ENCODE data around the gene CFAP100. TPM values are rescaled to one million over a fixed set of nuclear protein-coding genes. Genes with fewer than 3 reads are reported as not detected.

Gene CFAP100
- total RNA-seq, 1 donor from 2014 or later = 2.0 TPM

- no peak for DNase-seq
These were observed 7.5 kb downstream of the CFAP100 start for GRCh38 chr3:126402178-126402577.

- DNase-seq = no peak
These were observed 8.1 kb downstream of the CFAP100 start for GRCh38 chr3:126402666-126403302.

GRCh38 chr3:126406389-126407296, 11.9 kb downstream of the CFAP100 start:
- no peak for DNase-seq

- DNase-seq = no peak
These were observed 12.8 kb downstream of the CFAP100 start for GRCh38 chr3:126407412-126408044.

GRCh38 chr3:126408099-126408498, 13.4 kb downstream of the CFAP100 start:
- no peak for DNase-seq

- no peak for DNase-seq
These were observed 18.4 kb downstream of the CFAP100 start for GRCh38 chr3:126412841-126413692.

- no peak for DNase-seq
These were observed 19.0 kb downstream of the CFAP100 start for GRCh38 chr3:126413693-126414080.

- no peak for DNase-seq
These were observed 19.7 kb downstream of the CFAP100 start for GRCh38 chr3:126414406-126414805.

GRCh38 chr3:126414961-126415660, 20.4 kb downstream of the CFAP100 start:
- DNase-seq = no peak

GRCh38 chr3:126415661-126416591, 21.2 kb downstream of the CFAP100 start:
- DNase-seq = no peak

GRCh38 chr3:126416943-126417342, 22.2 kb downstream of the CFAP100 start:
- DNase-seq = no peak

GRCh38 chr3:126417515-126417914, 22.8 kb downstream of the CFAP100 start:
- no peak for DNase-seq

GRCh38 chr3:126417981-126418530, 23.3 kb downstream of the CFAP100 start:
- no peak for DNase-seq

- DNase-seq = no peak
These were observed 24.0 kb downstream of the CFAP100 start for GRCh38 chr3:126418661-126419131.

- DNase-seq = no peak
These were observed 24.5 kb downstream of the CFAP100 start for GRCh38 chr3:126419151-126419703.

- DNase-seq = no peak
These were observed 25.4 kb downstream of the CFAP100 start for GRCh38 chr3:126419886-126420786.

- DNase-seq = no peak
These were observed 26.9 kb downstream of the CFAP100 start for GRCh38 chr3:126421573-126422119.

- DNase-seq = no peak
These were observed 27.4 kb downstream of the CFAP100 start for GRCh38 chr3:126422121-126422520.
